NOMO-1 treated with dmso at 0.1 percent for 144 hours (cell line): ENCODE data around the gene MPRIP.

ENCODE experiments used
- DNase-seq: peaks from one replicate; lab custom pipeline; 2025; ENCODE audit not compliant: unreplicated experiment; lab: John Stamatoyannopoulos, UW

Gene MPRIP

GRCh38 chr17:17107281-17107680 is 65.0 kb downstream of the MPRIP start:
- DNase-seq: no peak

- DNase-seq: no peak
Measured at GRCh38 chr17:17107891-17108431, 65.7 kb downstream of the MPRIP start.

- DNase-seq: no peak
Measured at GRCh38 chr17:17108451-17109049, 66.3 kb downstream of the MPRIP start.

GRCh38 chr17:17109256-17109655 is 67.0 kb downstream of the MPRIP start:
- DNase-seq: no peak

GRCh38 chr17:17109907-17110306 is 67.7 kb downstream of the MPRIP start:
- DNase-seq: no peak

GRCh38 chr17:17110520-17110919 is 68.3 kb downstream of the MPRIP start:
- DNase-seq: no peak

- no peak for DNase-seq
Measured at GRCh38 chr17:17111401-17112393, 69.4 kb downstream of the MPRIP start.

- no peak for DNase-seq
Measured at GRCh38 chr17:17112628-17113200, 70.5 kb downstream of the MPRIP start.

GRCh38 chr17:17114592-17115225 is 72.5 kb downstream of the MPRIP start:
- no peak for DNase-seq

- DNase-seq: no peak
Measured at GRCh38 chr17:17115620-17116019, 73.4 kb downstream of the MPRIP start.

GRCh38 chr17:17116406-17116805 is 74.1 kb downstream of the MPRIP start:
- DNase-seq: no peak

GRCh38 chr17:17117923-17118322 is 75.7 kb downstream of the MPRIP start:
- no peak for DNase-seq

- no peak for DNase-seq
Measured at GRCh38 chr17:17118399-17118798, 76.1 kb downstream of the MPRIP start.

- no peak for DNase-seq
Measured at GRCh38 chr17:17119106-17119505, 76.8 kb downstream of the MPRIP start.

GRCh38 chr17:17119533-17119932 is 77.3 kb downstream of the MPRIP start:
- DNase-seq: no peak

- no peak for DNase-seq
Measured at GRCh38 chr17:17120294-17120693, 78.0 kb downstream of the MPRIP start.

- DNase-seq: no peak
Measured at GRCh38 chr17:17120701-17121100, 78.4 kb downstream of the MPRIP start.

GRCh38 chr17:17121162-17121561 is 78.9 kb downstream of the MPRIP start:
- DNase-seq: no peak

GRCh38 chr17:17122781-17123483 is 80.7 kb downstream of the MPRIP start:
- no peak for DNase-seq

- DNase-seq: no peak
Measured at GRCh38 chr17:17124341-17124740, 82.1 kb downstream of the MPRIP start.
